Stimulated activated CD8-positive, alpha-beta memory T cell treated with anti-CD3 and anti-CD28 coated beads, Interleukin-15, amount 100 ng/mL, for 48 hours (primary cell): ENCODE data around the gene ZFAND5.

Source experiments
- DNase-seq, 2 donors: peaks; one replicate each; pipeline ENCODE4 v3.0.0-alpha.2; 2020; ENCODE audit warnings: low read depth in 2 of 2

Gene ZFAND5

GRCh38 chr9:72363236-72363635 lies 1.8 kb downstream of the ZFAND5 start:
- no peak for DNase-seq

GRCh38 chr9:72362680-72363139 lies 2.3 kb downstream of the ZFAND5 start:
- peak; percentile 15 to 27 for DNase-seq

- DNase-seq = no peak
Observed at GRCh38 chr9:72362118-72362531, 2.9 kb downstream of the ZFAND5 start.

DNA sequence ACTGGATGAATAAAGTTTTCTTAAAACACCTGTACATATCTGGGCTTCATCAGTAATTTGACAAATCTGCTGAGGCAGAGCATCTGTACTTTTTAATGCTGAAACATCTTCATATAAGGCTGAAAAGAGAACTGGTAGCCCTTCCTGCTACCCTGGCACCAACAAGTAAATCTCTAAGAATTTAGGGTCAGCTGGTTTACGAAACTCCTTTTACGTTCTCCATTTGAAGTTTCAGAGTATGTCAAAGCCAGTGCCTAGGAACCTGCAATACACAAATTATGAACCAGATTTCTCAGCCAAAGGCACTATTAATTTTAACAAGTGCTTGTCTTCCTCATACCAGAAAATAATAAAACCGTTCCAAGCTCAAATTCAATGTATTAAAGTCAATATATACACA lies 3.8 kb downstream of the ZFAND5 start:
- no peak for DNase-seq

DNA sequence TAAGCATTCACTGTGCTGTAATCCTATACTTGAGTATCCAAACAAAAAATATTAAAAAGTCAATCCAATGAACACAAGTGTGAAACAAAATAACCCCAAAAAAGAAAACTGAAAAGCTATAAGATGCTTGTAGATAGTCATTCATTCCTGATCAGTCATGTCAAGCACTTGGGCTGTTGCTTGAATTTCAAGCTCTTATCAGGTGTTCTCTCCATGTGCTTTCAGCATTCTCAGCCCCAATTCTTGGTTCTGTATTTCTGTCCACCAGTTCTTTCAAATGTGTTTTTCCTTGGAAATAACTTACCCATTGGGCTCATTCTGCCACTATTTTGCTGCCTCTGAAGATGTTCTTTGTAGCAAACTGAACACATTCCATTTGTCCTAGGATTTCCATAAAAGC lies 4.7 kb downstream of the ZFAND5 start:
- DNase-seq = no peak

DNA sequence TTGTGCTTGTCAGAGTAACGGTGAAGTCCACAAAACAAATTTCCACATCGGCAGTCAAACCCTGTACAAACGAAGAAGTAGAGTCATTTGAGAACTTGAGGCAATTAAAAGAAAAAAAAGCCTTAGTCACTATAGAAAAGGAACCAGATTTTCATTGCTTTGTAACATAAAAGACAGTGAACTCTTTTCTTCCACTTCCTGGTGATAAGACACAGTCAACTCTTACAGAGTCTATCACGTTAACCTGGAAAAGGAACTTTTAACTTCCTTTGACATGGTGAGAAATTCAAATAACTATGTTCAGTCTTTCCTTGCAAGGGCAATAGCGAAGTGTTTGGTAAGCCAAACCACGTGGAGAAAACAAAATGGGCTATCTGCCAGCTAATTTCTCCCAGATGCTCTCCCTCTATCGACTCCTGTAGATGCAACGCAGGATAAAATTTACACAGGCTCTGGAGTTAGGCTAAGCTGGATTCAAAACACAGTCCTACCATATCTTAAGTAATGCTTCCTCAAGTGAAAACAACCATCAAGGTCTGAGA lies 8.9 kb downstream of the ZFAND5 start:
- no peak for DNase-seq

DNA sequence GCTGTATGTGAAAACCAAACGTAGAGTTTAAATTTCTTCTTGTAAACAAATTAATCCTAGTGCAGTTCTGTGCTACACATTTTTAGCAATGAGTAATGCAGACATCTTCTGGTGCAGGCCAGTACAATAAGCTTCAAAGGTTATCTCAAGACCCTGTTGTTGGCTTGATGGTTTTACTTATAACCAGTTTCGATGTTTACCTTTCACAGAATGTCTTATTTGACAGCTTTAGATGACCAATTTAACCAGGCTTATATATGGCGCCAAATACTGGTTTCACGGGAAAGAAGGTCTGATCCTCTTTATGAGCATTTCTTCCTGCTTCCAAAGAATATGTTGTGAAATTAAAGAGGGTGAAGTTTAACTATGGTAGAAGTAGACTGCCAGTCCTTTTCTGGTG lies 9.9 kb downstream of the ZFAND5 start:
- no peak for DNase-seq

GRCh38 chr9:72354704-72355103 lies 10.3 kb downstream of the ZFAND5 start:
- no peak for DNase-seq

DNA sequence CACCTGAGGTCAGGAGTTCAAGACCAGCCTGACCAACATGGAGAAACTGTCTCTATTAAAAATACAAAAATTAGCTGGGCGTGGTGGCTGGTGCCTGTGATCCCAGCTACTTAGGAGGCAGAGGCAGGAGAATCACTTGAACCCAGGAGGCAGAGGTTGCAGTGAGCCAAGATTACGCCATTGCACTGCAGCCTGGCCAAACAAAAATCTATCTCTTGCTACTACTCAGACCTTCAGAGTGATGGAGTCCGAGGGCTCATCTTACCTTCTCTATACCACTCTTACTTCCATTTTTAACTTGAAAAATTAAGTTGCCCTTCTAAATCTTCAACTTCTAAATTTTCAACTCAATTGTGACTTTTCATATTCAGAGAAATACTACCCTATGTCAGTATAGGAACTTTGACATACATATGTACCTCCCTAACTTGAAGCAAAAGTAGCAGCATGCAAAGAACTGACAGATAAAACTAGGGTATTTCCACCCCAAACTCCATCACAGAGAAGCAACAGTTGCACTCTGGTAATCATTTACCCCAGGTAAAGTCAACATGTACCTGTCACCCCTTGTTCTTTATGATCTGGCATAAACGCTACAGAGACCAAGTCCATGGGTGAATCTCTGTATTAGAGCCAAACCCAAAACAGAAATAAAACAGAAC lies 11.4 kb downstream of the ZFAND5 start:
- no peak for DNase-seq

GRCh38 chr9:72352911-72353388 lies 12.1 kb downstream of the ZFAND5 start:
- DNase-seq = no peak

DNA sequence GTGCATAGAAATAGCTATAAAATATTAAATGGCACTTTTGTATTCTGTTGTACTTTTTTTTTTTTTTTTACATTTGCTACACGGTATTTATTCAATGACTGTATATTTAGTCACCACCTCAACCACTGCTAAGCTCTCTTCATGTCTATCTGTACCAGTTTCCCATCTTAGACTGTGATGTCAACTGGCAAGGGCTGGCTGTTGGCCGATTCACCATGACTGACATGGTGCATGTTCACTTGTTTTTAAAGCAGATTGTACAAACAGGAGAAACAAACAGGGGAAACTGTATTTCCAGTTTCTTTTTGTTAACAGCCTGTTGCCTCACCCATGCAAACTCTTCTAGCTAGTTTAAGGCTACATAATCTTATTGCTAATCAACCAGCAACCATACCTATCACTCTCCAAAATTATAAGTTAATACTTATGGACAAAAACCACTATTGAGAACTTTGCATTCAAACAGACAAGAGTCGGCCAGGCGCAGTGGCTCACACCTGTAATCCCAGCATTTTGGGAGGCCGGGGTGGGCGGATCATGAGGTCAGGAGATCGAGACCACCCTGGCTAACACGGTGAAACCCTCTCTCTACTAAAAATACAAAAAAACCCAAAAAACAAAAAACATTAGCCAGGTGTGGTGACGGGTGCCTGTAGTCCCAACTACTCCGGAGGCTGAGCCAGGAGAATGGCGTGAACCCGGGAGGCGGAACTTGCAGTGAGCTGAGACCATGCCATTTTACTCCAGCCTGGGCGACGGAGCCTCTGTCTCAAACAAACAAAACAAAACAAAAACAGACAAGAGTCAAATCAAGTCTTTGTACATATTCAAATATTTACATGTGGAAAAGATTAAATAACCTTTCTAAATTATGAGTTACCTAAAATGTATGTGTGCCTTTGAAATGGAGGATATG lies 13.2 kb downstream of the ZFAND5 start:
- DNase-seq = no peak

DNA sequence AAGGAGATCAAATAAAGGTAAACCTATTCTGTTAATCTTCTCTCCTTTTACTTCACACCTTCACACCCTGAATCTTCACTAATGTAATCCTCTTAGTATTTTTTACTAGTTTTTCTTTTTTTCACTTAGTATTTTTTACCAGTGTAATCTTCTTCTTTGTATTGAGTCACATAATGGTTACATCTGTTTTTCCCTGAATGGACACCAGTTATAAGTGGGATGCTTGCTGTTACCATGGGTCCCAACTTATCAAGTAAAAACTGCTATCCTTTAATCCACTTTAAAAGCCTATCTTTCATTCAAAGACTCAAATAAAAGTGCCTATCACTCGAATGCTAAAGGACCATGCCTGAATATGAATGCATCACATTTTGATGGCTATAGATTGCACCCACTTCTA lies 15.1 kb downstream of the ZFAND5 start:
- no peak for DNase-seq

- DNase-seq = no peak
Observed at GRCh38 chr9:72349240-72349639, 15.8 kb downstream of the ZFAND5 start.

GRCh38 chr9:72346333-72346732 lies 18.7 kb downstream of the ZFAND5 start:
- DNase-seq = no peak

DNA sequence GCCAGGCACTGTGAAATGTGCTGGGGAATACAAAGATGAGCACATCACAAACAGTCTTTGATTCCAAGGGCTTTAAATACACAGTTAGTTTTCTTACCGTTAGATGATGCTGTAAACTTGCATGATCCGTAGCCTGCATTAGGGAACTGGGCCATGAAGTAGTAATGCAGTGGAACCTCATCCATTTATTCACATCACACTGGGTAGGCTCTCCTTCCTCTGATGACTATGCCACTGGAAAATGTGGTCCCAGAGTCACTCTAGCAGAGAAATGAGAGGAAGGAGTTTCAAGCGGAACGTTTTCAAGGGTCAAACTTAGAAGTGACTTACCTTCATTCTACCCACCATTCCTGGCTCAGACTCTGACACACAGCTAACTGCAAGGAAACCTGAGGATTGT lies 26.4 kb downstream of the ZFAND5 start:
- DNase-seq = no peak

DNA sequence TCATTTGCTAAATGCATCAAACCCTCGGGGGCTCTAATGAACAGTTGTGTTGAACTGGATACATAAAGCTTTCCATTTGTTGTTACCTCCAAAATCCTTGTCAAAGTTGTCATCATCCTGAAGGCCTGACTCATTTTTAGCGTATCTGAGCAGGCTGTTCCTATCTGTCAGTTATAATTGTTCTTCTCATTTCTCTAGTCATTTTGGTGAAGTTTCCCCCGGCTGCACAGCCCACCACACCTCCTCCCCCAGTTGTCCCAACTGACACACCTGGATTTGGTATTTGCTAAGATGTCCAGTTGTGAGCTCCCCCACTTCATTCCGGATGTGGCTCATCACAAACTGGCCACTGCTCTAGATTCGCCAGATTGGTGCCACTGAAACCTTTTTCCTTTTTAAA lies 27.7 kb downstream of the ZFAND5 start:
- no peak for DNase-seq

- DNase-seq = no peak
Observed at GRCh38 chr9:72334658-72335337, 30.2 kb downstream of the ZFAND5 start.

GRCh38 chr9:72333709-72334108 lies 31.3 kb downstream of the ZFAND5 start:
- no peak for DNase-seq

DNA sequence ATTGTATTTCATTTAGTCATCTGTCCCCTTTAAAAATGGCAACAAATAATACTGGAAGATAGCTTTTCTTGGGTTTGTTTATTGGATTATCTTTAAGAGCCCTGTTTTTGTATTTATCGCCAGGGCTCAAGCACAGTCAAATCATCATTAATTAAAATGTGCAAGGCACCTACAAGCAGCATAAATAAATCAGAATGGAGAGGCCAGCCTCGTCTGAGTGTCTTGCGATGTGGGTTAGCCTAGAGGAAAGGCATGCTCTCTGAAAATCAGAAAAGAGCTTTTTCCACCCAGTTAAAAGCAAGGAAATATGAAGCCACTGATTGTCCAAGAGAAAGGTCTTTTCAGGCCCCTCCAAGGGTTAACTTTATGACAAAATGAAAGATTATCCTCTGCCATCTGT lies 31.8 kb downstream of the ZFAND5 start:
- DNase-seq = no peak

DNA sequence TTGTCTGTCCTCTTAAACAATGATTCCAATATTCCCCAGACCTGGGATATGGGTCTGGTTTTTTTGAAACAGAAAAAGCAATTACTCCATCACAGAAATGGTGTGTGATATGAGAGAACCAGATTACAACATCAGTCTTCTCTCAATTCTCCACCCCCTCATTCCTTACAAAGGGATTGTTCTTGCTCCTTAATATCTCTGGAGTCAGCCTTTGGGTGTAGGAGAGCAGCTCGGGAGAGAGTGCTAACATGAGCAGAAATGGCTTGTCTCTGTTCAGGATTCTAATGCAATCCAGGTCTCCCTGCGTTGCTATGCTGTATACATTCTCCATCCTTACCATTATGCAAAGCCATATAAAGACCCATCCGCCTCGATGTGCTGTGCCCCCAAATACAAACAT lies 32.7 kb downstream of the ZFAND5 start:
- no peak for DNase-seq

GRCh38 chr9:72327631-72328030 lies 37.4 kb downstream of the ZFAND5 start:
- DNase-seq = no peak

- no peak for DNase-seq
Observed at GRCh38 chr9:72326641-72327040, 38.4 kb downstream of the ZFAND5 start.
